Stimulated activated CD4-positive, alpha-beta T cell treated with anti-CD3 and anti-CD28 coated beads, Interleukin-4, amount 100 ng/mL, for 1 hour (primary cell): ENCODE data around the gene IL1A.
A peak's percentile ranks its signal among the peaks of the same experiment; 100 is the strongest.

Source experiments
- DNase-seq: peaks from one replicate; pipeline ENCODE4 v3.0.0-alpha.2; 2020

IL1A gene

DNA sequence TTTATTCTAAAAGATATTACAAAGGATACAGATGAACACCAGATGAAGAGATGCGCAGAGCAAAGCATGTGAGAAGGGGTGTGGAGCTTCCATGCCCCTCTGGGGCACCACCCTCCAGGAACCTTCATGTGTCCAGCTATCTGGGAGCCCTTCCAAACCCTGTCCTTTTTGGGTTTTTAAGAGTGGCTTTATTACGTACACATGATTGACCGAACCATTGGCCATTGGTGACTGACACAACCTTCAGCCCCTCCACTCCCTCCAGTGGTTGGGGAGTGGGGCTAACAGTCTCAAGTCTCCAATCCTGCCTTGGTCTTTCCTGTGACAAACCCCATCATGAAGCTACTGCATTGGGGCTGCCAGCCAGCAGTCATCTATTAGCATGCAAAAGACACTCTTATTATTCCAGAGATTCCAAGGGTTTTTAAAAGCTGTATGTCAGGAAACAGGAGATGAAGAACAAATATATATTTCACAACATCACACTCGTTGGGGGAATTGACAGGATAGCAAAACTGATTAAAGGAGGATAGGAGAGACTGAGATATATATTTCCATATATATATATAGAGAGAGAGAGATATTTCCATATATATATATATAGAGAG, 32.9 kb upstream of the IL1A start:
- no peak for DNase-seq

DNA sequence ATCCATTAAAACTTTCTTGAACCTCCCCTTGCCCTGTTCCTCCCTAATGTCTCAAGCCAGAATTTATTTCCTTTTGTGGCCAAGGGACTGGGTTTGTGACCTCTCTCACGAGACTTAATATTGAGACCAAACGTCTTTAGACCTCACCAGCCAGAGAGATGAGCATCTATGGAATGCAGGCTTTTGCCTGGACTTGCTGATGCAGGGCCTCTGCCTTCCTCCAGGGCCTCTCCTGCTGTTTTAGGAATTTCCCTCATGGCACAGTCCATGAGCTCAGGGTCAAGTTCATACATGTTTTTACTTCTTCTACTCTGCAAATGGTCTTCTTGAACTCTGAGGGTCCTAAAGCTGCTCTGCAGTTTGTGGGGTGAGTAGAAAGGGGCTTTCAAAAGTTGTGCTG, 30.0 kb upstream of the IL1A start:
- DNase-seq, result no peak

DNA sequence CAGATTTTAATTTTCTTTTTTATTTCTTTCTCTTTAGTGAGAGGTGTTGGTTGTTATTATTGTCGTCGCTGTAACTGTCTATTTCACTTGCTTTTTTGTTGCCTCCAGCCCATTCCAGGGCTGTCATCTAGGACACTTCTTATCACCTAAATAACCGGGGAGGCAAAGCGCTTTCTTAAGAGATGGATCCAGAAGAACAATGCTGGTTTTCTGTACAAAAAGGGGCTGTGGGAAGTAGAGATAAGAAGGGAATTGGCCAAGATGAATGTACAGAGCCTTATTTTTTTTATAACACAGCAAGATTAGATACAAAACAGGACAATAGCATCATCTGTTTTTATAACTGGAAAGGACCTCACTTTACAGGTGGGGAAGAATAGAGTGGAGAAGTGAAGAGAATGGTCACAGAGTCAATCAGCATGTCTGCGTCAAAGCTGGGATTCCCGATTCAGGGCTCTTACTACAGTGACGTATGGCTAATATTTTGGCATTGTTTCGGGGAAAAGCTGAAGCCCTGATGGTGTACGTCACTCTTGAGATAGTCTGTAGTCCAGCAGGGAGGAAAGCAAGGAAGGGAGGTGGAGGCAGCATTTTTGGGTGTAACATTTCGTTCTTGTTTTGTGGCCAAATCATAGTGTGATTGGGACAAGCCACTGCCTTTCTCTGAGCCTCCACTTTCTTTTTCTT, 29.1 kb upstream of the IL1A start:
- no peak for DNase-seq

DNA sequence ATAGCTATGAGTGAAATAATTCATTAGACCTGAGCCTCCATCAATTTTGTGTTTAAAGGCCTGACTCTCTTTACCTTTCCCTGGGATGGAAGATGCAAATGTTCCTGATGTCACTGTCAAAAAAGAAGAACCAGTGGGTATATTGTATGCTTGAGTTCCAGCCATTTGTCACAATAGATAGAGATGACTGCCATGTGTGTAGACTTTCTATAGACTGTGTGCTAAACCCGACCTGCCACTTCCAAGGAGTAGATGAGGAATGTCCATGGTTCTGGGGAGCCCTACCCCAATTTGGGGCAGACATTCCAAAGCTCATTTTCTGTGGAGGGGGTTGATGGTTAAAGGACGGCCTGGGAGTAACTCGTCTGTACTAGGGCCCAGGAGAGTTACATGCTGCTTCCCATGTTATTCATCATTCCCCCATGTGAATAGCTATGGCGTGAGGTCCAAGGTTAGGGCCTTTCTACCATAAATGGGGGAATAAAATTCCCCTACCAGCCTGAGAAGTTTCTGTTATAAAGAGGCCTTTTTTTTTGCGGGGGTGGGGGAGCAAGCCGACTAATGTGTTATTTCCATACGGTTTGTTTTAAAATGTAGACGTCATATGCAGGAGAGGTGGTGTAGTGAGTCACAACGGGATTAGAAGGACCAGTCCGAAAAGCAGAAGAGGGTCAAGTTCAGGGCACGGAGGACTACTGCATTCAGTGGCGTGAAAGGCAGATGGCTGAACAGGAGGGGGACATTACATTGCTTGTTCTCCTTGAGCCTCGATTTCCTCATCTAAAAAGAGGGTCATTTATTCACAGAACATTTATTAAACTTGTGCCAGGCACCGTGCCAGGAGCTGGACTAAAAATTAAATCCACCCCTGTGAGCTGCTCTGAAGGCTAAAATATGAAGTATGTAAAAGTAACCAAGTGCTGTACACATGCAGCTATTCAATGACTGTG, 28.3 kb upstream of the IL1A start:
- no peak for DNase-seq

DNA sequence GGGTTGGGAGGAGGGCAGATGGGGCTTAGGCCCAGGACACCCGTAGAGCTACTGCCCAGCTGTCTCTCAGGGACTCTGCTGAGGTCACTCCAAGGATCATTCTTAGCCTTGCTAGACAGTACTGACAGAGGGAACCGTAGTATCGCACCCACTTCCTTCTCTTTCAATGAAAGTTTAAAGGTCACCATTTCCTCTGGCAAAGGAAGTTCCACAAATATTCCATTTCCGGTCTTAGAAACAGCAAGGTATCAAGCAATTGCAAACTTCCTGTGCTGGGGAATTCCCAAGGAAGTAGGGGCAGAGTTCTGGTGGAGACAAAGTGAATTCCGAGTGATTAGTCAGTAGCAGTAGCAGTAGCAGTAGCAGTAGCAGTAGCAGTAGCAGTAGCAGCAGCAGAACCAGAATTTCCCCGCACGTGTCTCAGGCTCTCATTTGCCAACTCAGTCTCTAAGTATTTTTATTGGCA, 27.6 kb upstream of the IL1A start:
- DNase-seq, result peak; percentile 13

DNA sequence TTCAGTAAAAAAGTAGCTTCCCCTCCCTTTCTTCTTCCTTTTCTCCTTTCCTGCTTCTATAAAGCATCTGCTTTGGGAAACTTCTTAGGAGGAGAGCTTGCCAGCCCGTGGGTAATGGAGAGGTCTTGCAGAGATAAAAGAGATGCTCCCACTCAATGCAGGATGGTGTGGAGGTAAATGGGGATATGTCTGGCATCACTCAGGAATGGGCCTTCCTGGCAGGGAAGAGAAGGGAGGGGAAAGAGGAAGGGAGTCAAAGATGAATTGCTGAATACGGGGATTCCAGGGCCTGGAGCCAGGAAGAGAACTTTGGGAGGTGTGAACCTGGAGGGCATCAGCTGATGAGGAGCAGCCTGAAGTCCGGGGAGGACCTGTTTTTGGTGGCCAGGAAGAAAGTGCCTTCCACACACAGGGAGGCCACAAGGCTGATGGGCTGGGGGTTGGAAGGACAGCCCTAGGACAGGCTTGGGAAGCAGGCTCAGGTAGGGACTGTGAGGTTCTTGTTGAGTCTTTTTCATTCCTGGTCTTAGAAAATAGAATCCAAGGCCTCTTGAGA, 27.1 kb upstream of the IL1A start:
- DNase-seq, result no peak

DNA sequence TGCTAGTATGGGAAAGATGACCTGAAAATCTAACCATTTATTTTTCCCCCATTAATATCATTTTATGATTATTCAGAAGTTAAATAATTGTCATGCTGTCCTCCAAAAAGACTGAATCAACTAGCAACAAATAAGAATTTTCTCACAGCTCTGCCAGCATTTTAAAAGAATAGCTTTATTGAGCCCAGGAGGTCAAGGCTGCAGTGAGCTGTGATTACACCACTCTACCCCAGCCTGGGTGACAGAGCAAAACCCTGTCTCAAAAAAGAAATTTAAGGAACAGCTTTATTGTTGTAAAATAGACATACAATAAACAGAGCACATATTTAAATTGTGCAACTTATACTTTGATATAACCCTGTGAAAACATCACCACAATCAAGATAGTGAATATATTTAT, 24.8 kb upstream of the IL1A start:
- DNase-seq, result no peak

DNA sequence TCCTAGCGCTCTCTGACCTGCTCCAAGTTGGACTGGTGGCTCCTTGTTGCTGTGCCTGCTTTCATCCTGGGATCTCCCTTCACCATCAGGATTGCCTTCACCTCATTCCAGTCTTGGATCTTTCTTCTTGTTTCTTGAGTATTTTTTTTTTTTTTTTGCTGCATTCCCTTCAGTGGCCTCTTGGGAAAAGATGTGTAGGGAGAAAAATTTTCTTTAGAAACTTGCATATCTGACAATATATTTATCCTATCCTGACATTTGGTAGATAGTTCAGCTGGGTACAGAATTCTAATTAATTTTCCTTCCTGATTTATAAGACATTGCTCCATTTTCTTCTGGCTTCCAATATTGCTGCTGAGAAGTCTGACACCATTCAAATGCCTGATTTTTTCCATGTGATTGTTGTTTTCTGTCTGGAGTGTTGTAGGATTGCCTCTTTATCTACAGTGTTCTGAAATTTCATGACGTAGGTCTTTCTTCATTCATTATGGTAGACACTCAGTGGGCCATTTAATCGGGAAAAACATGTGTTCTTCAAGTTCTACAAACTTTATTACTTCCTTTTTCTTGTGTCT, 23.0 kb upstream of the IL1A start:
- DNase-seq, result no peak

DNA sequence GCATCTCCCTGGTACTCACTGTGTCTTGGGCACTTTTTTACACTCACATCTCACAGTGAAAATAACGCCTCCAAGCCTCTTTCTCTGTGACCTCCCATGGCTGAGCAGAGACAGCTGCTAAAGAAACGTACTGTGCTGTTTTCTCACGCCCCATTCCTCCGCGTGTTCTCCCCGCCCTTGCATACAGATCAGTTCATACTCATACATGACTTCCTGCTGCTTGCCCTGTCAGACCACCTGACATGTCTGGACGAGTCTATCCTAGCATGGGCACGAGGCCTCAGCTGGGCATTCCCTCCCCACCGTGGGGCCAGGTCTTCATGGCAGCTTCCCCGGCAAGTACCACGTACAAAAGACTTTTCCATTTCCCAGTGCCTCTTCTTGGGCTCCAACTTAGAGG, 21.2 kb upstream of the IL1A start:
- DNase-seq, result no peak

DNA sequence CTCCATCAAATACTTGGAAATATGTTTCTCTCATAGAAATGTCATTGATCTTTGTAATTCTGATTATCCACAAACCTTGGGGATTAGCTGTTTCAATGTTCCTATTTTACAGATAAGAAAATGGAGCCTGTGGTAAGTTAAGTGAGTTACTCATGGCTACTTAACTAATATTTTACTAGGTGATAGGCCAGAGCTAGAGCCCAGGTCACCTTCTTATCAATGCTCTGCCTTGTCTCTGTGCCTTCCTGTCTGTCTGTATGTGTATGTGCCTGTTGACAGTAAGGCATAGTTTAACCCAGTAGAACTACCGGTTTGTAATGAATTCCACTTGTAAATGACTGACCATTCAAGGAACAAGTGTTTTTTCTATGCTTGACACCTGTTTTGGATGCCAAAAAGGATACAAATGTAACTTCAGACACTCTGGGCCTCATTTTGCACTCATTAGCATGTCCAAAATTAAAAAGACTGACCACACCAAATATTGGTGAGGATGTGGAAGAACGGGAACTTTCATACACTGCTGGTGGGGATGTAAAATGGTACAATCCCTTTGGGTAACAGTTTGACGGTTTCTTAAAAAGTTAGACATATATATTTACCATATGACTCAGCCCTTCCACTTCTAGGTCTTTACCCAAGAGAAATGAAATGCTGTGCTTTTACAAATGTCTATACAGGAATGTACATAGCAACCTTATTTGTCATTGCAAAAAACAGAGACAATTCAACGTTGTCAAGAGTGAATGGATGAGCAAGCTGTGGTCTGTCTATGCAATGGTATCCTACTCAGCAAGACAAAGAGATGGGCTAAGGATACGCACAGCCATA, 19.6 kb upstream of the IL1A start:
- no peak for DNase-seq

DNA sequence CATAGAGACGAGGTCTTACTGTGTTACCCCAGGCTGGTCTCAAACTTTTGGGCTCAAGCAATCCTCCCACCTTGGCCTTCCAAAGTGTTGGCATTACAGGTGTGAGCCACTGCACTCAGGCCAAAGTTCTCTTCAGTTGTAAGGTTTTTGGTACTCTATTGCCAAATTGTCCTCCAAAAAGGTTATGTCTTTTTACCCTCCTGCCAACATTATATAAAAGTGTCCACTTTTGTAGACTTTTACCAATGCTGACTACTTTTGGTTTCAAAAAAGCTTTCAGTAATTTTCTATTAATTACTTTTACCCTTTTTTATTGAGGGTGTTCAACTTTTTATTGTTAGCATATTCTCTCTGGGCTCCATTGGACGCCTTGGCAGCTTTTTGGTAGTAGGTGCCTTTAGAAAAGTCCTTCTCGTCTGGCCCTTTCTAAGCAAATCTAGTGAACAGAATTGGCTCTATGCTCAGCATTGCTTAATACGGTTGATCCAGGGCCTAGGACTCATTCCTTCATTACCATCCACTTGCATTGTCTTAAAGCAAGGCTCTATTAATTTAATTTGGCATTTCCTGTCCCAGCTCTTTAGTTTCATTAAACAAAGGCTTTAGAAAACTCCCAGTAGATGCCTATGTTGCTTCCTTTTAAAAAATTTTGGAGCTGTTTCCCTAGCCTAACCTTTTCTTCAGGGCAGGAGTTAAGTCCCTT, 16.7 kb upstream of the IL1A start:
- DNase-seq, result no peak

DNA sequence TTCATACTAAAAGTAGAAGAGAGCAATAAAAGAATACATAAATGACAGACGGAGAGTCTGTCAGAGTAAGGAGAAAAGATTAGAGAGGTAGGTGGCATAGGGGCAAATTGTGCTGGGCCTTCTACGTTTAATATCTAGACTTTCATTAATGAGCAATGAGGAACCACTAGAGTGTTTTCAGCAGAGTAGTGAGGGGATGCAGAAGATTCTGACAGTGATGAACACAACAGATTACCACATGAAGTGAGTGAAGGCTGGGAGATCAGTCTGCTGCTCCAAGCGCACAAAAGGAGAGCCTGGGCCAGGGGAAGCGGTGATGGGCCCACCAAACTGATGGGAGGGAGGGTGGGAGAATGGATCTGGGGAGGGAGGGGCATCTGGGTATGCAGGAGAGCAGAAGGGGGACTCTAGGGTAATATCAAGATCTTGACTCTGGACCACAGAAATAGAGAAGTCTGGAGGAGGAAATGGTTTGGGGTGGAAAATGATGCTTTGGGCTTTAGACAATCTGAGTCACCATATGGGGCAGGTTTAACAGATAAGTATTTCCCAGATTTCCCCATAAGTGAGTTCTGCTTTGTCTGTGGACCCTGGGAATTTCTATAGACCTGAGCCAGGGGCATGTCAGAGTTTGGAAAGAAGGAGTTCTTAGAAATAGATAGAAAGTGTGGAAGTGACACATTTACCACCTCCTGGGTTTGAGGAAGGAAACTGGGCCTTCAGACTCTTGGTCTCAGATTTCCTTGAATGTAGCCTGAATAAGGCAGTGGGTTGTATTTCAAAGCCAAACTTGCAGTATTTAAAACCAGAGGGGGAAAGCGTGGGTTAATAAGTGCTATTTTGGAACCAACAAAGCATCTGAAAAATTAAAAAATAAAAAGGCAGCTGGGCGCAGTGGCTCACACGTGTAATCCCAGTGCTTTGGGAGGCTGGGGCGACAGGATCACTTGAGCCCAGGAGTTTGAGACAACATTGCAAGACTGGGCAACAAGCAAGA, 15.0 kb upstream of the IL1A start:
- DNase-seq, result no peak

DNA sequence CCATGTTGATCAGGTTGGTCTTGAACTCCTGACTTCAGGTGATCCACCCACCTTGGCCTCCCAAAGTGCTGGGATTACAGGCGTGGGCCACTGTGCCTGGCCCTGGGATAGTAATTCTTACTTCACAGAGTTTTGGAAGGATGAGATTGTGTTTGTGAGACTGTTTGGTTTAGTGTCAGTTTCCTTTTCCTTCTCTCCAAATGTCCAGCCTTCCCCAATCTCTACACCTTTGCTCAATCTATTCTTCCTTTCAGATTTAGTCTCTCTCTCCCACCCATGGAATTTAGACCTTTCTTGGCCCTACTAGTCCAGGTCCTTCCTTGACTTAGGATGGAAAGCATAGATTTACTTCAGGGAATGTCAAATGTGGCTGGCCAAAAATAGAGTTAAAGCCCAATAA, 12.2 kb upstream of the IL1A start:
- no peak for DNase-seq

DNA sequence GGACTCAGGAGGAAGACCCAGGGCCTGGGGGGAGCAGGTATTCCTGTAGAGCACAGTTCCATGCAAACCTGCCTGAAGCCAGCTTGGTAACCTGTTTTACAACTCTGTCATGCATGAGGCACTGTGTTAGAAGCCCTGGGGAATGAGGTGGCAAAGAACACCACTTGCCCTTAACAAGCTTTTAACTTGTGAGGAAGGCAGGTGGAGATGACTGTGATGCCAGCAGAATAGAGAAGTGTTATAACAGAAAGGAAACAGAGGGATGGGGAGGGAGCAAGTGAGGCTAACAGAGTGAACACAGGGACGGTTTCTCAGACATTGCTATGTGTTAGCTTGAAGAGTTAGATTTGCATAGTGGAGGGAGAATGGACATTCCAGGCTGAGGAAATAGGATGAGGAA, 11.5 kb upstream of the IL1A start:
- DNase-seq, result no peak

DNA sequence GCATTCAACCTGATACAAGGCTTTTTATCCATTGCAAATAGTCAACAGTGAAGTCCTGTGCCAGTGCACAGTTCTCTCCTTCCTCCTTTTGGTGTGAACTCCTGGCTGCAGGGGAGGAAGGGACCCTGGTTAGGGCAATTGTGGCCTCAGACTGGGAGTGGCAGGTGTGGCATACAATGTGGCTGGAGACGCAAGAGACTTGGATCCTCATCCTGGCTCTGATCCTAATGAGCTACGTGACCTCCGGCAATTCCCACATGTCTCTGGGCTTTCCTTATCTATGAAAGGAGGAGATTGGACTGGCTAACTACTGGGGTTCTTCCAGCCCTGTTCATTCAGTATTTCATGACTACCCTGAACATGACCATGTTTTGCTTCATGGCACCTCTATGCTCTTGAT, 10.5 kb upstream of the IL1A start:
- DNase-seq, result no peak

DNA sequence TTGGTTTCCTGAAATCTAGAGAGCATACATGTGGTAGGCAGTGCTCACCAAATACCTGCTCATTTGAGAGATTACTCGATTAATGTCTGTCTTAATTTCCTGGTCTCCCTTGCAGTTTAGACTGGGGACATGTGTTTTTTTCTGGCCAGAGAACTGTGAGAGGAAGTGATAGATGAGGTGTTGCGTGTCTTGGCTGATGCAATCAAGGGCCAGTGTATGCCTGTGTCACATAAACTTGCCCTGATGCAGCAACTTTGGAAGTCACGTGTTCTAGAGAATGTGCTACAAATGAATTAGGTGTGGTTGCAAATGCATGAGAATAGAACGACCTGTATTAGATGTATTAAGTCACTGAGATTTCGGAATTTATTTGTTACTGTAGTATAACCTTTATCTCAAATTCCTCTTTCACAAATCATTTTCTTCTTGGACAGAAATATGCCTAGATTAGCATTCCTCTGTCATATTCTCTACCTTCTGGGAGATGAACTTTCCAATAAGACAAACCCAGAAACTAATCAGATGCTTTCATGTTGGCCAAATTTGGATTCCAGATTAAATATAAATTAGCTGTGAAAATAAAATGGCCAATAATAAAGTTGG, 9.9 kb upstream of the IL1A start:
- no peak for DNase-seq

DNA sequence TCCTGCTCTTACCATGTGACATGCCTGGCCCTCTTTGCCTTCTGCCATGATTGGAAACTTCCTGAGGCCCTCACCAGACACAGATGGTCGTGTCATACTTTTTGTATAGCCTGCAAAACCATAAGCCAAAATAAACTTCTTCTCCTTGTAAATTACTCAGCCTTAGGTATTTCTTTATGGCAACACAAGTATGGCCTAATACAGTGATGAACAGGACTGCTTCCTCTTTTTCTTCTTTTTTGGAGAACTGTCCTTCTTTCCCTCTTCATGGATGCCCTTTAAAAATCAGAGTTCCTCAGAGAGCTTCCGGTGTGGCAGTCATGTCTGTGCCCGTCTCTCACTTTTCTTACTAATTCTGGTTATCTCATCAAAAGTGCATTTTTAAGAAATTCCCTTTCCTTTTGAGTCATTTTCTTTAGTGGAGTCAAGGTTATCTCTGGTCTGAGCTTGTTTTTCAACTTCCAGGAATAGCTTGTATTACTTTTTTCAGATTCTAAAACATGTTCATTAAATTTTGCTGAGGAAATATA, 9.2 kb upstream of the IL1A start:
- DNase-seq, result no peak

DNA sequence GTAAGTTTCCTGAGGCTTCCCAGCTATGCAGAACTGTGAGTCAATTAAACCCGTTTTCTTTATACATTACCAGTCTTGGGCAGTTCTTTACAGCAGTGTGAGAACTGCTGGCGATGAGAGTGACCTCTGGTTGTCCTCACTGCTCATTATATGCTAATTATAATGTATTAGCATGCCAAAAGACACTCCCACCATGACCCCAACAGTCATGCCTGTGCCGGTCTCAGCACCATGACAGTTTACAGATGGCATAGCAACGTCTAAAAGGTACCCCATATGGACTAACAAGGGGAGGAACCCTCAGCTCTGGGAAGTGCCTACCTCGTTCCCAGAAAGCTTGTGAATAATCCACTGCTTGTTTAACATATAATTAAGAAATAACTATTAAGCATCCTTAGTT, 8.1 kb upstream of the IL1A start:
- no peak for DNase-seq

DNA sequence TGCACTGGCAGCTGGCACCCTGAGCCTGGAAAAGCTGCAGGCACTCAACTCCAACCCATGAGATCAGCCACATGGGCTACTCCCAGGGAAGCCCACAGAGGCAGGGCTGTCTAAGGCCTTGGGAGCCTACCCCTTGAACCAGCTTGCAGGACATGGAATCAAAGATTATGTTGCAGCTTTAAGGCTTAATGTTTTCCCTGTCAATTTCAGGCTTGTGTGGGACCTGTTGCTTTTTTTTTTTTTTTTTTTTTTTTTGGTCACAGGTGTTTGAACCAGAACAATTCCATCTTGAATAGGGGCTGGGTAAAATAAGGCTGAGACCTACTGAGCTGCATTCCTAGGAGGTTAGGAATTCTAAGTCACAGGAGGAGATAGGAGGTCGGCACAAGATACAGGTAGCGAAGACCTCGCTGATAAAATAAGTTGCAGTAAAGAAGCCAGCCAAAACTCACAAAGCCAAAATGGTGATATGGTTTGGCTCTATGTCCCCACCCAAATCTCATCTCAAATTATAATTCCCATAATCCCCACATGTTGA, 7.5 kb upstream of the IL1A start:
- no peak for DNase-seq
